Glomerular visceral epithelial cell (primary cell): Measurements from ENCODE around the gene C4BPB.

Experiments
- DNase-seq: peaks from one replicate; pipeline ENCODE4 v3.0.0-alpha.2; 2016; ENCODE audit errors: extremely low spot score

C4BPB gene

DNA sequence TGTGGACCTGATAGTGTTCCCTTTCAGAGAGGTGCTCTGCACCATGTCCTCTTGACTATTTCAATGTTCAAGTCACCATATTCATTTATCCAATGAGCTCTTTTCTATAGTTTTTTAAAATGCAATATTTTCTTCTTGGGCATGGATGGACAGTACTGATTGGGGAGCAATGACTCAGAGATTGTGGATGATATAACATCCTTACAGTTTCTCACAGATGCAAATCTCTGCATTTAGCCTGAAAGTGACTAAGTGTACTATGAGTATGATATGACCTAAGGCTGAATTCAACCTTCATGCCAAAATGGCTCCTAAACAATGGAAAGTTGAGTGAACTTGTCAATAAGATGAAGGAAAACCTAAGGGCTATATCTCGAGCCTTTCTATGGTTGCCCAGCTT is 51.9 kb downstream of the C4BPB start:
- no peak for DNase-seq

DNA sequence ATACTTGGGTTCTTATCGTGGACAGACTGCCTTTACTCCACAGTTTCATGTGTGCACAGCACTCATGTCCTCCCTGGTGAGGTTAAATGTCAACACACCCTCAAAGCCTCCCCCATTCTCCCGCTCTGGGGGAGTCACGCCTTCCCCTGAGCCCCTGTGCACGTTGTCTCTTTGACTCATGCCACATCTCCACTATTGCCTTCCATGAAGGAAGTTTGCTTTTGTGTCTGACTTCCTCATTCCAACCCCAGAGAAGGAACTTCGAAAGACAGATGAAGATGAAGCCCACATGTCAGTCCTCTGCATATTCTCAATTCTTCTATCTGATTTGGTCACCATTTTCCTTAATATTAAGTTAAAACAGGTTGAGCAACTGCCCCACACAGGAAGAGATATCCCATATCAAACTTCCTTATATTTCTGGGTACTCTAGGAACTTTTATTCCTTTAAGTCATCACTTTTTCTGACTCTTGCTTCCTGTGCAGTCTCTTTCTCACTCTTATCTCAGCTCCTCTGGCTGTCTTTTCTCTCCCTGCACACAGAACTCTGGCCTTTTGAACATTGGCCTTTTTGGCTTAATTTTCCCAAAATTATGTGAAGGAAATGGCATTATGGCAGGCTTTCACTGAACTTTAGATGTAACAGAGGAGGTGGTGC is 56.9 kb downstream of the C4BPB start:
- no peak for DNase-seq
